HCT116 (cell line): ENCODE data around the gene TAF8. TPM values are rescaled to one million over a fixed set of nuclear protein-coding genes. Genes with fewer than 3 reads are reported as not detected.
A peak's percentile ranks its signal among the peaks of the same experiment; 100 is the strongest.

ENCODE experiments used
- ATAC-seq: fragments of 200-7000 bp; cut with Tn5 transposase; 2 replicates; pipeline ENCODE4 v1.9.1; 2020; ENCODE audit warnings: mild to moderate bottlenecking, moderate library complexity
- BruUV-seq: library from RNA; stranded (reverse); fragments of 400-500 nt; replicated peaks from 2 replicates; lab custom pipeline; 2021; lab: Mats Ljungman, UMichigan
- CTCF ChIA-PET: fragments of 300-600 bp; sonication (Branson Sonifier 250); formaldehyde crosslinking; loops from one replicate; lab custom pipeline; 2021; ENCODE audit warnings: antibody characterized with exemption; lab: Charles Lee
- POLR2A ChIA-PET: fragments of 300-600, 350-600 bp; sonication (Branson Sonifier 250); formaldehyde crosslinking; loops from one replicate; lab custom pipeline; 2021; ENCODE audit warnings: antibody characterized with exemption; lab: Charles Lee
- RAD21 ChIA-PET, 2 experiments: fragments of 300-600 bp; sonication (Branson Sonifier 250); formaldehyde crosslinking; loops; one replicate each; lab custom pipeline; 2023; ENCODE audit warnings: low total read pairs in 2 of 2; ENCODE audit not compliant: uncharacterized antibody in 2 of 2, unreplicated experiment in 2 of 2, low non-redundant PET in 1 of 2; lab: Charles Lee
- DNase-seq: peaks from one replicate; pipeline ENCODE4 v3.0.0-alpha.2; 2010; ENCODE audit warnings: low read depth, low spot score
- H2AFZ ChIP-seq: fragments of 200-600 bp; shearing (Covaris generic), sonication (generic); 2 replicates; pipeline ENCODE4 v1.6.1; 2017; ENCODE audit warnings: low read depth, mixed run types, mixed read lengths, antibody characterized with exemption, low read length; ENCODE audit not compliant: poor library complexity, severe bottlenecking
- H3K27ac ChIP-seq: 2 replicates; pipeline ENCODE4 v1.5.1; 2012; ENCODE audit warnings: low read depth, low read length
- H3K27me3 ChIP-seq: fragments of 200-600 bp; sonication (generic); 2 replicates; pipeline ENCODE4 v1.6.1; 2016; ENCODE audit warnings: mixed run types, low read length, mixed read lengths; ENCODE audit not compliant: insufficient read depth
- H3K36me3 ChIP-seq, 2 experiments: fragments of 200-500 bp in 1 of 2; fragments of 200-600 bp in 1 of 2; sonication (Bioruptor generic) in 1 of 2; sonication (generic) in 1 of 2; 2 replicates each; pipeline versions ENCODE4 v1.5.1 to v1.6.1; 2014 to 2016; ENCODE audit warnings: low read length in 2 of 2, inconsistent platforms in 1 of 2, mixed read lengths in 1 of 2, mixed run types in 1 of 2; ENCODE audit not compliant: insufficient read depth in 2 of 2, control insufficient read depth in 1 of 2
- H3K4me1 ChIP-seq, 2 experiments: fragments of 200-600 bp in 1 of 2; sonication (generic) in 1 of 2; 2 replicates each; pipeline versions ENCODE4 v1.5.1 to v1.6.1; 2012 to 2017; ENCODE audit warnings: low read length in 2 of 2, inconsistent platforms in 1 of 2, mild to moderate bottlenecking in 1 of 2, mixed read lengths in 1 of 2, mixed run types in 1 of 2, moderate library complexity in 1 of 2; ENCODE audit not compliant: insufficient read depth in 2 of 2, control insufficient read depth in 1 of 2
- H3K4me2 ChIP-seq: fragments of 200-600 bp; sonication (generic); 2 replicates; pipeline ENCODE4 v1.6.1; 2017; ENCODE audit warnings: mixed run types, low read length, mixed read lengths
- H3K4me3 ChIP-seq, 2 experiments: fragments of 200-600 bp in 1 of 2; sonication (generic) in 1 of 2; replicated peaks in 1 of 2; 2 replicates each; pipeline ENCODE4 v1.5.1; 2011 to 2016; ENCODE audit warnings: low read length in 2 of 2, control low read depth in 1 of 2, low read depth in 1 of 2, mild to moderate bottlenecking in 1 of 2, mixed read lengths in 1 of 2, mixed run types in 1 of 2
- H3K79me2 ChIP-seq: fragments of 200-600 bp; sonication (generic); 2 replicates; pipeline ENCODE4 v1.6.1; 2017; ENCODE audit warnings: mild to moderate bottlenecking, mixed run types, low read length, moderate library complexity, mixed read lengths; ENCODE audit not compliant: insufficient read depth
- H3K9ac ChIP-seq: fragments of 200-600 bp; sonication (generic); 2 replicates; pipeline ENCODE4 v1.6.1; 2016; ENCODE audit warnings: low read length, mixed read lengths
- H3K9me2 ChIP-seq: fragments of 200-600 bp; sonication (generic), shearing (Covaris generic); 2 replicates; pipeline ENCODE4 v1.6.1; 2017; ENCODE audit warnings: mixed run types, mild to moderate bottlenecking, moderate library complexity; ENCODE audit not compliant: insufficient read depth
- H3K9me3 ChIP-seq, 2 experiments: fragments of 200-500 bp in 1 of 2; fragments of 200-600 bp in 1 of 2; sonication (Bioruptor generic) in 1 of 2; sonication (generic) in 1 of 2; 2 replicates each; pipeline ENCODE4 v1.6.1; 2014 to 2017; ENCODE audit warnings: low read length in 2 of 2, mixed read lengths in 2 of 2, inconsistent platforms in 1 of 2, low read depth in 1 of 2, mild to moderate bottlenecking in 1 of 2, mixed run types in 1 of 2, moderate library complexity in 1 of 2; ENCODE audit not compliant: control insufficient read depth in 1 of 2, insufficient read depth in 1 of 2
- H4K20me1 ChIP-seq: fragments of 200-600 bp; sonication (generic), shearing (Covaris generic); 2 replicates; pipeline ENCODE4 v1.6.1; 2017; ENCODE audit warnings: mixed run types, mild to moderate bottlenecking, moderate library complexity; ENCODE audit not compliant: insufficient read depth
- CEBPB ChIP-seq: IDR thresholded peaks from 2 replicates; pipeline ENCODE4 v1.6.1; 2012; ENCODE audit warnings: low read depth
- CTCF ChIP-seq, 3 experiments: fragments of 200-600 bp in 1 of 3; sonication (generic) in 1 of 3; IDR thresholded peaks in 2 of 3; conservative IDR thresholded peaks in 1 of 3; 2 replicates each; pipeline ENCODE4 v1.5.1; 2012 to 2017; ENCODE audit warnings: low read depth in 2 of 3, low read length in 2 of 3, antibody characterized with exemption in 1 of 3, borderline replicate concordance in 1 of 3, control low read depth in 1 of 3, mild to moderate bottlenecking in 1 of 3, mixed read lengths in 1 of 3, mixed run types in 1 of 3, moderate library complexity in 1 of 3; ENCODE audit not compliant: insufficient read depth in 1 of 3
- ELF1 ChIP-seq: IDR thresholded peaks from 2 replicates; pipeline ENCODE4 v1.6.1; 2012; ENCODE audit warnings: low read depth, borderline replicate concordance
- EZH2 ChIP-seq: fragments of 200-600 bp; sonication (generic); IDR thresholded peaks from 2 replicates; pipeline ENCODE4 v1.6.1; 2017; ENCODE audit warnings: antibody characterized with exemption, mixed run types
- JUND ChIP-seq: IDR thresholded peaks from 2 replicates; pipeline ENCODE4 v1.6.1; 2012
- POLR2A ChIP-seq: IDR thresholded peaks from 2 replicates; pipeline ENCODE4 v1.7.0; 2011; ENCODE audit warnings: borderline replicate concordance; ENCODE audit not compliant: insufficient read depth, insufficient read length; ENCODE audit errors: extremely low read depth
- RAD21 ChIP-seq: IDR thresholded peaks from 2 replicates; pipeline ENCODE4 v1.6.1; 2012; ENCODE audit warnings: low read depth, mild to moderate bottlenecking
- REST ChIP-seq: IDR thresholded peaks from 2 replicates; pipeline ENCODE4 v1.6.1; 2012; ENCODE audit warnings: low read depth
- SIN3A ChIP-seq: IDR thresholded peaks from 2 replicates; pipeline ENCODE4 v1.6.1; 2012; ENCODE audit warnings: low read depth
- SP1 ChIP-seq: IDR thresholded peaks from 2 replicates; pipeline ENCODE4 v1.6.1; 2012; ENCODE audit warnings: low read depth
- TCF7L2 ChIP-seq: IDR thresholded peaks from 2 replicates; pipeline ENCODE4 v1.7.0; 2011; ENCODE audit warnings: borderline replicate concordance, inconsistent platforms; ENCODE audit not compliant: insufficient read depth, insufficient read length; ENCODE audit errors: extremely low read depth
- YY1 ChIP-seq: IDR thresholded peaks from 2 replicates; pipeline ENCODE4 v1.6.1; 2011; ENCODE audit warnings: low read length, low read depth, moderate library complexity, mild to moderate bottlenecking; ENCODE audit not compliant: insufficient replicate concordance; ENCODE audit errors: extremely low read depth
- ZFX ChIP-seq: fragments of 450-650 bp; IDR thresholded peaks from 2 replicates; pipeline ENCODE4 v1.6.1; 2017
- intact Hi-C: fragments of 100-400 bp; cut with micrococcal nuclease; formaldehyde crosslinking; loops from 2 replicates; pipeline ENCODE4 v1.10.0; 2022
- total RNA-seq: library from RNA; stranded (reverse); gene quantifications from one replicate; pipeline ENCODE4 v1.2.1, GENCODE V29; 2021; ENCODE audit not compliant: unreplicated experiment
- TF ChIP-seq, protein P1 (sequence below): IDR thresholded peaks from 2 replicates; pipeline ENCODE4 v1.6.1; 2012

Gene TAF8
- total RNA-seq, 1 experiment from 2014 or later: 29.5 TPM

- DNase-seq (no peak), ATAC-seq (peak; percentile 67)
- peak overlapping the region; percentile 74 for H3K4me2 ChIP-seq
- no peaks in the 10 kb centered on the region for H3K9me3 ChIP-seq
- intact Hi-C loops: loop anchor here (2.0 kb wide), 1 partner anchor 24 kb away; the partner anchor contains the start of gene C6orf132
- no peaks in the 10 kb centered on the region for H3K27me3 ChIP-seq
- H2AFZ ChIP-seq: no peak overlapping the region
- TF ChIP-seq SP1 (no peak), CTCF (IDR thresholded peaks at IDR 0.05 in 2 of 3, conservative IDR thresholded peaks at IDR 0.05 in 1 of 3; ENCODE audit: borderline replicate concordance in 1 of 3, insufficient read depth in 1 of 3, low read depth in 2 of 3, low read length in 2 of 3) (no peak), SIN3A (no peak), JUND (no peak), TCF7L2 (no peak), RAD21 (no peak), ELF1 (no peak), YY1 (no peak), REST (no peak), ZFX (no peak), EZH2 (no peak), POLR2A (no peak), CEBPB (no peak)
- TF ChIP-seq, protein P1, sequence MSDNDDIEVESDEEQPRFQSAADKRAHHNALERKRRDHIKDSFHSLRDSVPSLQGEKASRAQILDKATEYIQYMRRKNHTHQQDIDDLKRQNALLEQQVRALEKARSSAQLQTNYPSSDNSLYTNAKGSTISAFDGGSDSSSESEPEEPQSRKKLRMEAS: no peak
- H4K20me1 ChIP-seq: no peaks in the 10 kb centered on the region
- RAD21 ChIA-PET: interaction anchor here (0.7 kb wide), 3 partner anchors 19 to 761 kb away, joined by 3 to 5 read pairs (median 3); partner anchors contain the start of gene RPL7L1 (in 1 of the 2)
- no peaks in the 10 kb centered on the region for H3K9me2 ChIP-seq
- no TSS peak for BruUV-seq
- no peaks in the 10 kb centered on the region for H3K79me2 ChIP-seq
- peak overlapping the region; percentile 57 for H3K9ac ChIP-seq
- CTCF ChIA-PET: interaction anchor here (0.6 to 1.0 kb wide), 2 partner anchors 112 to 197 kb away, joined by 3 to 4 read pairs; partner anchors contain the start of genes BYSL and MED20
- peaks cover 65 to 80% of the 10 kb centered on the region in 2 experiments for H3K4me1 ChIP-seq
- POLR2A ChIA-PET: interaction anchor here (0.6 kb wide), 1 partner anchor 25 kb away, joined by 3 read pairs; no protein-coding TSS in a partner anchor
- H3K4me3 ChIP-seq: peak overlapping the region in 1 of 2 experiments; percentile 27; a peak in 2 of 4 replicates
- peak overlapping the region; percentile 60 for H3K27ac ChIP-seq
- H3K36me3 ChIP-seq: no peaks in the 10 kb centered on the region
Observed at GRCh38 chr6:42118162-42119001, 68.1 kb downstream of the TAF8 start.
